ENCODE measurements around the gene COL2A1.

COL2A1 gene

GRCh38 chr12:48022676-48023385 is 18.6 kb upstream of the COL2A1 start:
- Histone ChIP-seq H4K91ac (ENCODE audit: low read length) (no peak overlapping the region), H3K27ac (ENCODE audit: low read length, poor library complexity, severe bottlenecking) (no peak overlapping the region), H2BK12ac (ENCODE audit: low read length in 2 of 2) (no peak overlapping the region), H3K18ac (ENCODE audit: low read depth in 1 of 2, low read length in 2 of 2) (no peak overlapping the region), H2BK5ac (ENCODE audit: low read depth, low read length, poor library complexity, severe bottlenecking) (no peak overlapping the region), H2BK15ac (ENCODE audit: low read depth, poor library complexity, severe bottlenecking) (no peak overlapping the region), H2AK5ac (ENCODE audit: low read length, severe bottlenecking) (no peak overlapping the region), H2BK120ac (ENCODE audit: low read depth, low read length) (no peak overlapping the region), H3K14ac (ENCODE audit: low read length in 2 of 2) (no peak overlapping the region), H3K4ac (ENCODE audit: low read depth in 1 of 2, low read length in 2 of 2) (no peak overlapping the region), H3K23ac (ENCODE audit: low read length in 2 of 2) (no peak overlapping the region), H3K36me3 (ENCODE audit: control insufficient read depth in 1 of 2, insufficient read depth in 2 of 2, low read depth in 1 of 2, low read length in 2 of 2) (no peaks in the 10 kb centered on the region), H3K4me3 (ENCODE audit: insufficient read depth in 1 of 2, low read depth in 1 of 2, low read length in 2 of 2) (no peak overlapping the region), H3K4me2 (ENCODE audit: low read length, poor library complexity, severe bottlenecking) (no peak overlapping the region), H4K8ac (ENCODE audit: low read length) (no peak overlapping the region), H3K4me1 (ENCODE audit: control insufficient read depth, insufficient read depth, low read depth, low read length) (peaks cover 1% of the 10 kb centered on the region), H3K27me3 (ENCODE audit: control insufficient read depth in 1 of 2, insufficient read depth in 1 of 2, low read length in 2 of 2) (peaks cover 46 to 87% of the 10 kb centered on the region in 2 experiments), H3K9ac (ENCODE audit: low read length) (no peak overlapping the region), H2AFZ (ENCODE audit: low read depth, low read length) (no peak overlapping the region), H3K9me3 (ENCODE audit: control insufficient read depth, low read length) (no peaks in the 10 kb centered on the region), H3K79me1 (replicated peaks; ENCODE audit: low read length, poor library complexity, severe bottlenecking) (no peaks in the 10 kb centered on the region)
- 38% methylated on average over 2 of the region's 7 CpGs for WGBS
- no peak for DNase-seq

GRCh38 chr12:48022180-48022521 is 17.9 kb upstream of the COL2A1 start:
- WGBS = 60% methylated on average over 1 of the region's 3 CpGs
- no peak overlapping the region for H4K91ac ChIP-seq (ENCODE audit: low read length)
- H3K4me2 ChIP-seq (ENCODE audit: low read length, poor library complexity, severe bottlenecking) = no peak overlapping the region
- no peak overlapping the region for H2BK15ac ChIP-seq (ENCODE audit: low read depth, poor library complexity, severe bottlenecking)
- H3K27me3 ChIP-seq (ENCODE audit: control insufficient read depth in 1 of 2, insufficient read depth in 1 of 2, low read length in 2 of 2) = peaks cover 46 to 88% of the 10 kb centered on the region in 2 experiments
- no peak overlapping the region for H3K27ac ChIP-seq (ENCODE audit: low read length, poor library complexity, severe bottlenecking)
- H3K9me3 ChIP-seq (ENCODE audit: control insufficient read depth, low read length) = no peaks in the 10 kb centered on the region
- no peak overlapping the region for H2BK120ac ChIP-seq (ENCODE audit: low read depth, low read length)
- H2AK5ac ChIP-seq (ENCODE audit: low read length, severe bottlenecking) = no peak overlapping the region
- H4K8ac ChIP-seq (ENCODE audit: low read length) = no peak overlapping the region
- H2AFZ ChIP-seq (ENCODE audit: low read depth, low read length) = no peak overlapping the region
- peaks cover 4% of the 10 kb centered on the region for H3K4me1 ChIP-seq (ENCODE audit: control insufficient read depth, insufficient read depth, low read depth, low read length)
- no peak overlapping the region for H3K4me3 ChIP-seq (ENCODE audit: insufficient read depth in 1 of 2, low read depth in 1 of 2, low read length in 2 of 2)
- no peaks in the 10 kb centered on the region for H3K79me1 ChIP-seq (replicated peaks; ENCODE audit: low read length, poor library complexity, severe bottlenecking)
- H3K14ac ChIP-seq (ENCODE audit: low read length in 2 of 2) = no peak overlapping the region
- no peak overlapping the region for H3K9ac ChIP-seq (ENCODE audit: low read length)
- no peak overlapping the region for H3K4ac ChIP-seq (ENCODE audit: low read depth in 1 of 2, low read length in 2 of 2)
- no peaks in the 10 kb centered on the region for H3K36me3 ChIP-seq (ENCODE audit: control insufficient read depth in 1 of 2, insufficient read depth in 2 of 2, low read depth in 1 of 2, low read length in 2 of 2)
- H2BK12ac ChIP-seq (ENCODE audit: low read length in 2 of 2) = no peak overlapping the region
- H3K23ac ChIP-seq (ENCODE audit: low read length in 2 of 2) = no peak overlapping the region
- no peak overlapping the region for H3K18ac ChIP-seq (ENCODE audit: low read depth in 1 of 2, low read length in 2 of 2)
- no peak overlapping the region for H2BK5ac ChIP-seq (ENCODE audit: low read depth, low read length, poor library complexity, severe bottlenecking)
- no peak for DNase-seq

- no peak overlapping the region for H3K18ac ChIP-seq (ENCODE audit: low read depth in 1 of 2, low read length in 2 of 2)
- H2BK12ac ChIP-seq (ENCODE audit: low read length in 2 of 2) = no peak overlapping the region
- WGBS = 13% methylated on average over 5 of the region's 5 CpGs
Observed at GRCh38 chr12:48021485-48022179, 17.4 kb upstream of the COL2A1 start.

GRCh38 chr12:48019639-48020265 is 15.5 kb upstream of the COL2A1 start:
- Histone ChIP-seq H3K27ac (ENCODE audit: low read length, poor library complexity, severe bottlenecking) (no peak overlapping the region), H2BK5ac (ENCODE audit: low read depth, low read length, poor library complexity, severe bottlenecking) (no peak overlapping the region), H3K36me3 (ENCODE audit: control insufficient read depth in 1 of 2, insufficient read depth in 2 of 2, low read depth in 1 of 2, low read length in 2 of 2) (no peaks in the 10 kb centered on the region), H3K79me1 (replicated peaks; ENCODE audit: low read length, poor library complexity, severe bottlenecking) (no peaks in the 10 kb centered on the region), H3K27me3 (ENCODE audit: control insufficient read depth in 1 of 2, insufficient read depth in 1 of 2, low read length in 2 of 2) (peaks cover 59 to 93% of the 10 kb centered on the region in 2 experiments), H3K4me1 (ENCODE audit: control insufficient read depth, insufficient read depth, low read depth, low read length) (peaks cover 11% of the 10 kb centered on the region), H2AK5ac (ENCODE audit: low read length, severe bottlenecking) (no peak overlapping the region), H3K14ac (ENCODE audit: low read length in 2 of 2) (no peak overlapping the region), H3K4ac (ENCODE audit: low read depth in 1 of 2, low read length in 2 of 2) (no peak overlapping the region), H3K4me3 (ENCODE audit: insufficient read depth in 1 of 2, low read depth in 1 of 2, low read length in 2 of 2) (no peak overlapping the region), H3K9me3 (ENCODE audit: control insufficient read depth, low read length) (no peaks in the 10 kb centered on the region), H2BK120ac (ENCODE audit: low read depth, low read length) (no peak overlapping the region), H4K8ac (ENCODE audit: low read length) (no peak overlapping the region), H2AFZ (ENCODE audit: low read depth, low read length) (no peak overlapping the region), H4K91ac (ENCODE audit: low read length) (no peak overlapping the region), H2BK15ac (ENCODE audit: low read depth, poor library complexity, severe bottlenecking) (no peak overlapping the region), H3K9ac (ENCODE audit: low read length) (no peak overlapping the region), H3K23ac (ENCODE audit: low read length in 2 of 2) (no peak overlapping the region), H3K4me2 (ENCODE audit: low read length, poor library complexity, severe bottlenecking) (no peak overlapping the region), H3K18ac (ENCODE audit: low read depth in 1 of 2, low read length in 2 of 2) (no peak overlapping the region), H2BK12ac (ENCODE audit: low read length in 2 of 2) (no peak overlapping the region)
- no peak for DNase-seq
- 75% methylated on average over 1 of the region's 3 CpGs for WGBS

More at GRCh38 chr12:48021485-48022179, 17.4 kb upstream of the COL2A1 start:
- no peak overlapping the region for H2BK15ac ChIP-seq (ENCODE audit: low read depth, poor library complexity, severe bottlenecking)
- H3K9ac ChIP-seq (ENCODE audit: low read length) = no peak overlapping the region
- DNase-seq = no peak
- H3K79me1 ChIP-seq (replicated peaks; ENCODE audit: low read length, poor library complexity, severe bottlenecking) = no peaks in the 10 kb centered on the region
- H3K27ac ChIP-seq (ENCODE audit: low read length, poor library complexity, severe bottlenecking) = no peak overlapping the region
- H3K27me3 ChIP-seq (ENCODE audit: control insufficient read depth in 1 of 2, insufficient read depth in 1 of 2, low read length in 2 of 2) = peaks cover 49 to 88% of the 10 kb centered on the region in 2 experiments
- H3K4me2 ChIP-seq (ENCODE audit: low read length, poor library complexity, severe bottlenecking) = no peak overlapping the region
- H3K14ac ChIP-seq (ENCODE audit: low read length in 2 of 2) = no peak overlapping the region
- no peak overlapping the region for H2BK5ac ChIP-seq (ENCODE audit: low read depth, low read length, poor library complexity, severe bottlenecking)
- H3K23ac ChIP-seq (ENCODE audit: low read length in 2 of 2) = no peak overlapping the region
- no peak overlapping the region for H4K8ac ChIP-seq (ENCODE audit: low read length)
- no peak overlapping the region for H4K91ac ChIP-seq (ENCODE audit: low read length)
- peaks cover 9% of the 10 kb centered on the region for H3K4me1 ChIP-seq (ENCODE audit: control insufficient read depth, insufficient read depth, low read depth, low read length)
- no peak overlapping the region for H3K4ac ChIP-seq (ENCODE audit: low read depth in 1 of 2, low read length in 2 of 2)
- H3K36me3 ChIP-seq (ENCODE audit: control insufficient read depth in 1 of 2, insufficient read depth in 2 of 2, low read depth in 1 of 2, low read length in 2 of 2) = no peaks in the 10 kb centered on the region
- H3K9me3 ChIP-seq (ENCODE audit: control insufficient read depth, low read length) = no peaks in the 10 kb centered on the region
- H2AFZ ChIP-seq (ENCODE audit: low read depth, low read length) = no peak overlapping the region
- no peak overlapping the region for H2BK120ac ChIP-seq (ENCODE audit: low read depth, low read length)
- no peak overlapping the region for H3K4me3 ChIP-seq (ENCODE audit: insufficient read depth in 1 of 2, low read depth in 1 of 2, low read length in 2 of 2)
- H2AK5ac ChIP-seq (ENCODE audit: low read length, severe bottlenecking) = no peak overlapping the region
